Femur (tissue), 1 donor: Measurements from ENCODE around the gene SAE1.
A peak's percentile ranks its signal among the peaks of the same experiment; 100 is the strongest.

Source experiments
- DNase-seq: peaks from one replicate; pipeline ENCODE4 v3.0.0-alpha.2; 2017

The SAE1 gene

GRCh38 chr19:47107202-47107952 is 23.3 kb upstream of the SAE1 start:
- DNase-seq: no peak

- no peak for DNase-seq
Measured at GRCh38 chr19:47107953-47108746, 22.5 kb upstream of the SAE1 start.

- no peak for DNase-seq
Measured at GRCh38 chr19:47109177-47109540, 21.5 kb upstream of the SAE1 start.

- DNase-seq: peak; percentile 53
Measured at GRCh38 chr19:47109541-47110375, 20.9 kb upstream of the SAE1 start.

GRCh38 chr19:47110521-47111005 is 20.1 kb upstream of the SAE1 start:
- no peak for DNase-seq

GRCh38 chr19:47111006-47111621 is 19.5 kb upstream of the SAE1 start:
- DNase-seq: peak; percentile 50

GRCh38 chr19:47111682-47112165 is 18.9 kb upstream of the SAE1 start:
- DNase-seq: no peak

- DNase-seq: peak; percentile 92
Measured at GRCh38 chr19:47112166-47112996, 18.3 kb upstream of the SAE1 start.

- peak; percentile 100 for DNase-seq
Measured at GRCh38 chr19:47112997-47113849, 17.4 kb upstream of the SAE1 start, which contains the start of gene ZC3H4. Gene ZC3H4 (minus strand): TSS chr19:47113776. CDS start chr19:47112584, 1,192 bp downstream.

GRCh38 chr19:47113850-47114651 is 16.6 kb upstream of the SAE1 start:
- no peak for DNase-seq

GRCh38 chr19:47120470-47121067 is 10.1 kb upstream of the SAE1 start:
- DNase-seq: no peak

- DNase-seq: no peak
Measured at GRCh38 chr19:47122359-47123335, 8.0 kb upstream of the SAE1 start.

GRCh38 chr19:47123406-47123805 is 7.2 kb upstream of the SAE1 start:
- DNase-seq: no peak

GRCh38 chr19:47124937-47125668 is 5.5 kb upstream of the SAE1 start:
- DNase-seq: no peak

GRCh38 chr19:47125669-47125938 is 5.0 kb upstream of the SAE1 start:
- DNase-seq: no peak

GRCh38 chr19:47129579-47129978 is 1.1 kb upstream of the SAE1 start:
- no peak for DNase-seq

- DNase-seq: no peak
Measured at GRCh38 chr19:47130120-47130588, 481 bp upstream of the SAE1 start.
